Neural cell (in vitro differentiated cells): Measurements from ENCODE around the gene GPD1. TPM values are rescaled to one million over a fixed set of nuclear protein-coding genes. Genes with fewer than 3 reads are reported as not detected.

Experiments used
- H2AFZ ChIP-seq: fragments of 200-600, 300-800 bp; sonication (generic), shearing (Covaris generic); 2 replicates; pipeline ENCODE4 v1.6.0; 2014; ENCODE audit warnings: low read depth, mild to moderate bottlenecking, antibody characterized with exemption, low read length, moderate library complexity
- H3F3A ChIP-seq: fragments of 200-600 bp; shearing (Covaris generic); 2 replicates; pipeline ENCODE4 v1.6.1; 2016; ENCODE audit warnings: mild to moderate bottlenecking, moderate library complexity, mixed read lengths, antibody characterized with exemption, low read length; ENCODE audit not compliant: insufficient read depth, poor library complexity, severe bottlenecking
- H3K27ac ChIP-seq: fragments of 200-600, 300-800 bp; sonication (generic), shearing (Covaris generic); 2 replicates; pipeline ENCODE4 v1.5.1; 2014; ENCODE audit warnings: mild to moderate bottlenecking, low read length, moderate library complexity
- H3K27me3 ChIP-seq: fragments of 300-800, 200-600 bp; sonication (generic), shearing (Covaris generic); 2 replicates; pipeline ENCODE4 v1.6.0; 2014; ENCODE audit warnings: mild to moderate bottlenecking, low read depth, low read length, moderate library complexity; ENCODE audit not compliant: insufficient read depth
- H3K36me3 ChIP-seq: fragments of 300-800, 200-600 bp; sonication (generic), shearing (Covaris generic); 2 replicates; pipeline ENCODE4 v1.5.1; 2014; ENCODE audit warnings: mild to moderate bottlenecking, antibody characterized with exemption, low read length, moderate library complexity; ENCODE audit not compliant: insufficient read depth
- H3K4me2 ChIP-seq: fragments of 300-800, 200-600 bp; sonication (generic), shearing (Covaris generic); 2 replicates; pipeline ENCODE4 v1.6.0; 2014; ENCODE audit warnings: mild to moderate bottlenecking, low read length
- H3K4me3 ChIP-seq: fragments of 300-800, 200-600 bp; sonication (generic), shearing (Covaris generic); 2 replicates; pipeline ENCODE4 v1.5.1; 2014; ENCODE audit warnings: mild to moderate bottlenecking, low read length, moderate library complexity
- H3K79me2 ChIP-seq: fragments of 200-600 bp; shearing (Covaris generic); replicated peaks from 2 replicates; pipeline ENCODE4 v1.6.0; 2014; ENCODE audit warnings: mild to moderate bottlenecking, low read length, moderate library complexity; ENCODE audit not compliant: insufficient read depth
- H3K9ac ChIP-seq: fragments of 300-800, 200-600 bp; sonication (generic), shearing (Covaris generic); 2 replicates; pipeline ENCODE4 v1.6.1; 2016; ENCODE audit warnings: mild to moderate bottlenecking, low read length, mixed read lengths
- H3K9me2 ChIP-seq: fragments of 200-600 bp; shearing (Covaris generic); 2 replicates; pipeline ENCODE4 v1.6.1; 2016; ENCODE audit warnings: mild to moderate bottlenecking, low read length, mixed read lengths; ENCODE audit not compliant: insufficient read depth
- H3K9me3 ChIP-seq: fragments of 200-600, 300-800 bp; sonication (generic), shearing (Covaris generic); 2 replicates; pipeline ENCODE4 v1.6.1; 2016; ENCODE audit warnings: mild to moderate bottlenecking, mixed run types, low read length, moderate library complexity, mixed read lengths
- H4K20me1 ChIP-seq: fragments of 200-600 bp; shearing (Covaris generic); 2 replicates; pipeline ENCODE4 v1.6.1; 2016; ENCODE audit warnings: mild to moderate bottlenecking, mixed run types; ENCODE audit not compliant: insufficient read depth
- CTCF ChIP-seq: fragments of 450-650 bp; IDR thresholded peaks from 2 replicates; pipeline ENCODE4 v1.5.1; 2014; ENCODE audit warnings: antibody characterized with exemption, mild to moderate bottlenecking, moderate library complexity; ENCODE audit not compliant: poor library complexity, severe bottlenecking
- EP300 ChIP-seq: fragments of 450-650 bp; conservative IDR thresholded peaks from 2 replicates; pipeline ENCODE4 v1.6.1; 2014; ENCODE audit warnings: antibody characterized with exemption, mild to moderate bottlenecking, moderate library complexity; ENCODE audit not compliant: poor library complexity, severe bottlenecking
- EZH2 ChIP-seq: fragments of 200-600, 300-800 bp; shearing (Covaris generic), sonication (generic); IDR thresholded peaks from 2 replicates; pipeline ENCODE4 v1.6.1; 2014; ENCODE audit warnings: antibody characterized with exemption, low read length, borderline replicate concordance, mild to moderate bottlenecking; ENCODE audit not compliant: insufficient read depth, poor library complexity, severe bottlenecking
- MXI1 ChIP-seq: fragments of 450-650 bp; conservative IDR thresholded peaks from 2 replicates; pipeline ENCODE4 v1.6.1; 2014; ENCODE audit warnings: antibody characterized with exemption, mild to moderate bottlenecking; ENCODE audit not compliant: poor library complexity, severe bottlenecking
- POLR2AphosphoS5 ChIP-seq: IDR thresholded peaks from 2 replicates; pipeline ENCODE4 v1.6.1; 2012
- RAD21 ChIP-seq: fragments of 450-650 bp; conservative IDR thresholded peaks from 2 replicates; pipeline ENCODE4 v1.6.1; 2014; ENCODE audit warnings: antibody characterized with exemption, mild to moderate bottlenecking, moderate library complexity
- SMC3 ChIP-seq: fragments of 450-650 bp; conservative IDR thresholded peaks from 2 replicates; pipeline ENCODE4 v1.6.1; 2014; ENCODE audit warnings: antibody characterized with exemption, mild to moderate bottlenecking, moderate library complexity; ENCODE audit not compliant: poor library complexity
- TAF1 ChIP-seq: IDR thresholded peaks from 2 replicates; pipeline ENCODE4 v1.6.1; 2012; ENCODE audit warnings: low read depth
- polyA plus RNA-seq: library from polyadenylated mRNA; depleted of rRNA; stranded (reverse); fragments of >200 nt; gene quantifications from 2 replicates; pipeline ENCODE4 v1.2.3, GENCODE V29; 2014
- TF ChIP-seq, protein P1 (sequence below): IDR thresholded peaks from 2 replicates; pipeline ENCODE4 v1.6.1; 2012; ENCODE audit warnings: borderline replicate concordance

The GPD1 gene
- polyA plus RNA-seq, 1 donor from 2014 or later = 1.5 TPM

- no peaks in the 10 kb centered on the region for H4K20me1 ChIP-seq
- no peaks in the 10 kb centered on the region for H3K27me3 ChIP-seq
- H3K4me2 ChIP-seq = peak overlapping the region; percentile 53
- no peaks in the 10 kb centered on the region for H3F3A ChIP-seq
- H3K9me3 ChIP-seq = no peaks in the 10 kb centered on the region
- H3K9me2 ChIP-seq = no peaks in the 10 kb centered on the region
- H3K36me3 ChIP-seq = no peaks in the 10 kb centered on the region
- no peak overlapping the region for H3K27ac ChIP-seq
- peak overlapping the region; percentile 76 for H3K9ac ChIP-seq
- TF ChIP-seq EP300 = no peak
- TF ChIP-seq, protein P1, sequence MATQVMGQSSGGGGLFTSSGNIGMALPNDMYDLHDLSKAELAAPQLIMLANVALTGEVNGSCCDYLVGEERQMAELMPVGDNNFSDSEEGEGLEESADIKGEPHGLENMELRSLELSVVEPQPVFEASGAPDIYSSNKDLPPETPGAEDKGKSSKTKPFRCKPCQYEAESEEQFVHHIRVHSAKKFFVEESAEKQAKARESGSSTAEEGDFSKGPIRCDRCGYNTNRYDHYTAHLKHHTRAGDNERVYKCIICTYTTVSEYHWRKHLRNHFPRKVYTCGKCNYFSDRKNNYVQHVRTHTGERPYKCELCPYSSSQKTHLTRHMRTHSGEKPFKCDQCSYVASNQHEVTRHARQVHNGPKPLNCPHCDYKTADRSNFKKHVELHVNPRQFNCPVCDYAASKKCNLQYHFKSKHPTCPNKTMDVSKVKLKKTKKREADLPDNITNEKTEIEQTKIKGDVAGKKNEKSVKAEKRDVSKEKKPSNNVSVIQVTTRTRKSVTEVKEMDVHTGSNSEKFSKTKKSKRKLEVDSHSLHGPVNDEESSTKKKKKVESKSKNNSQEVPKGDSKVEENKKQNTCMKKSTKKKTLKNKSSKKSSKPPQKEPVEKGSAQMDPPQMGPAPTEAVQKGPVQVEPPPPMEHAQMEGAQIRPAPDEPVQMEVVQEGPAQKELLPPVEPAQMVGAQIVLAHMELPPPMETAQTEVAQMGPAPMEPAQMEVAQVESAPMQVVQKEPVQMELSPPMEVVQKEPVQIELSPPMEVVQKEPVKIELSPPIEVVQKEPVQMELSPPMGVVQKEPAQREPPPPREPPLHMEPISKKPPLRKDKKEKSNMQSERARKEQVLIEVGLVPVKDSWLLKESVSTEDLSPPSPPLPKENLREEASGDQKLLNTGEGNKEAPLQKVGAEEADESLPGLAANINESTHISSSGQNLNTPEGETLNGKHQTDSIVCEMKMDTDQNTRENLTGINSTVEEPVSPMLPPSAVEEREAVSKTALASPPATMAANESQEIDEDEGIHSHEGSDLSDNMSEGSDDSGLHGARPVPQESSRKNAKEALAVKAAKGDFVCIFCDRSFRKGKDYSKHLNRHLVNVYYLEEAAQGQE = no peak
- no peak for TF ChIP-seq RAD21
- no peak for TF ChIP-seq POLR2AphosphoS5
- no peak for TF ChIP-seq TAF1
- TF ChIP-seq CTCF = no peak
- no peak for TF ChIP-seq SMC3
- no peak for TF ChIP-seq EZH2
- no peak for TF ChIP-seq MXI1
- H2AFZ ChIP-seq = no peak overlapping the region
- H3K4me3 ChIP-seq = peak overlapping the region; percentile 87
- H3K79me2 ChIP-seq = no peaks in the 10 kb centered on the region
Observed at GRCh38 chr12:50057896-50058670, 45.7 kb upstream of the GPD1 start.

DNA sequence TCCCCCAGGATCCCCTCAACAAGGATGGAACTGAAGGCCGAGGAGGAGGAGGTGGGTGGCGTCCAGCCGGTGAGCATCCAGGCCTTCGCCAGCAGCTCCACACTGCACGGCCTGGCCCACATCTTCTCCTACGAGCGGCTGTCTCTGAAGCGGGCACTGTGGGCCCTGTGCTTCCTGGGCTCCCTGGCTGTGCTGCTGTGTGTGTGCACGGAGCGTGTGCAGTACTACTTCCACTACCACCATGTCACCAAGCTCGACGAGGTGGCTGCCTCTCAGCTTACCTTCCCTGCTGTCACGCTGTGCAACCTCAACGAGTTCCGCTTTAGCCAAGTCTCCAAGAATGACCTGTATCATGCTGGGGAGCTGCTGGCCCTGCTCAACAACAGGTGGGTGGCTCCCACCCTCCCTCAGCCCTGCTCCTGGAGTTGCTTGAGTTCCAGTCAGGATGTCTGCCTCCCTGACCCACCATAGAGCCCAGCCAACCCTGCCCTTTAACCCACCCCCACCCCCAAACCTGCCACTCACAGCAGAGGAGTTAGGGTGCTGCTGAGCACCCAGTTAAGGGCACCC lies 45.0 kb upstream of the GPD1 start:
- H3K4me3 ChIP-seq = peak overlapping the region; percentile 87
- no peaks in the 10 kb centered on the region for H3F3A ChIP-seq
- H3K36me3 ChIP-seq = no peaks in the 10 kb centered on the region
- no peaks in the 10 kb centered on the region for H4K20me1 ChIP-seq
- no peak overlapping the region for H2AFZ ChIP-seq
- H3K9me2 ChIP-seq = no peaks in the 10 kb centered on the region
- H3K79me2 ChIP-seq = no peaks in the 10 kb centered on the region
- H3K9ac ChIP-seq = no peak overlapping the region
- H3K27ac ChIP-seq = no peak overlapping the region
- H3K9me3 ChIP-seq = no peaks in the 10 kb centered on the region
- TF ChIP-seq EP300 = no peak
- TF ChIP-seq EZH2 = no peak
- TF ChIP-seq TAF1 = no peak
- no peak for TF ChIP-seq RAD21
- no peak for TF ChIP-seq MXI1
- no peak for TF ChIP-seq SMC3
- TF ChIP-seq, protein P1 = no peak
- no peak overlapping the region for H3K4me2 ChIP-seq
- H3K27me3 ChIP-seq = no peaks in the 10 kb centered on the region
